ENCODE results near the gene SHROOM1. TPM values are rescaled to one million over a fixed set of nuclear protein-coding genes. Genes with fewer than 3 reads are reported as not detected.

The SHROOM1 gene
- total and polyA plus RNA-seq, 9 of the 15 experiments (the other 6 are each of a cell fraction or from before 2014, with no cell fraction given) = 0.44 to 26.5 (median 11.9) TPM

DNA sequence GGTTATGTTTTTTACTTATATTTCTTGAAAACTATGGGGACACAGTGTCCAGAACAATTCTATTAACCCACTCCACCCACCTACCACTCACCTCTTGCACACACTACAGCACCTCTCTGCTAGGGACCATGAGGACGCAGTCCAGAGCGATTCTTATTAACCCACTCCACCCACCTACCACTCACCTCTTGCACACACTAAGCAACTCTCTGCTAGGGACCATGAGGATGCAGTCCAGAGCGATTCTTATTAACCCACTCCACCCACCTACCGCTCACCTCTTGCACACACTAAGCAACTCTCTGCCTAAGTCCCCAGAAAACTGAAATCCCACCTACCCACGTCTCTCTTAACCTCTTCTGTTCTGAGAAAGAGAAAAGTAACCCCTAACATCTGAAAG, 2.2 kb upstream of the SHROOM1 start:
- POLR2A ChIA-PET = interaction anchor here (0.5 to 2.0 kb wide), 3 partner anchors 10 to 53 kb away, joined by 3 to 7 read pairs (median 4); no protein-coding TSS in a partner anchor

More for the DNA sequence above, 2.2 kb upstream of the SHROOM1 start:
- 98% methylated on average over 4 of the region's 5 CpGs for WGBS (ENCODE audit: insufficient coverage, low coverage, missing lambda C conversion rate)
- CTCF ChIA-PET (ENCODE audit: low intra/inter-chr PET ratio) = no interaction called here
- in situ Hi-C loops (cut with MboI) (no loop called here), intact Hi-C loops (cut with micrococcal nuclease) (no loop called here)
- Histone ChIP-seq H3K27me3 (ENCODE audit: control insufficient read depth in 2 of 2, insufficient read depth in 2 of 2, low read length in 2 of 2) (no peaks in the 10 kb centered on the region), H2AFZ (ENCODE audit: low read depth, low read length) (no peak overlapping the region), H3K36me3 (ENCODE audit: control insufficient read depth, insufficient read depth, low read length) (peaks cover 11% of the 10 kb centered on the region; the same call in 1 of the 3 replicates), H3K9me3 (replicated peaks; ENCODE audit: control insufficient read depth, insufficient read depth, low read depth, low read length) (no peaks in the 10 kb centered on the region), H3K27ac (ENCODE audit: extremely low read depth, low read depth, low read length) (no peak overlapping the region), H3K4me3 (no peak overlapping the region), H3K4me1 (replicated peaks in 1 of 2; ENCODE audit: control insufficient read depth in 2 of 2, insufficient read depth in 2 of 2, low read length in 2 of 2) (peaks cover 20 to 27% of the 10 kb centered on the region in 2 experiments; a peak in 4 of 5 replicates), H3K79me2 (ENCODE audit: control insufficient read depth, insufficient read depth, low read length) (peaks cover 23% of the 10 kb centered on the region), H4K20me1 (replicated peaks; ENCODE audit: control insufficient read depth, insufficient read depth, low read length) (no peaks in the 10 kb centered on the region), H3K4me2 (ENCODE audit: insufficient read depth, low read length) (no peak overlapping the region), H3K9ac (ENCODE audit: insufficient read depth in 1 of 2, low read depth in 2 of 2, low read length in 2 of 2) (no peak overlapping the region), H3K9me1 (ENCODE audit: control insufficient read depth, insufficient read depth, low read length) (no peaks in the 10 kb centered on the region)
- DNase-seq (ENCODE audit: extremely low read depth in 1 of 4, low spot score in 3 of 4) (no peak), FAIRE-seq (no peak), ATAC-seq (no peak)
- BruUV-seq (replicated peaks) = no TSS peak
- TF ChIP-seq, protein P1, sequence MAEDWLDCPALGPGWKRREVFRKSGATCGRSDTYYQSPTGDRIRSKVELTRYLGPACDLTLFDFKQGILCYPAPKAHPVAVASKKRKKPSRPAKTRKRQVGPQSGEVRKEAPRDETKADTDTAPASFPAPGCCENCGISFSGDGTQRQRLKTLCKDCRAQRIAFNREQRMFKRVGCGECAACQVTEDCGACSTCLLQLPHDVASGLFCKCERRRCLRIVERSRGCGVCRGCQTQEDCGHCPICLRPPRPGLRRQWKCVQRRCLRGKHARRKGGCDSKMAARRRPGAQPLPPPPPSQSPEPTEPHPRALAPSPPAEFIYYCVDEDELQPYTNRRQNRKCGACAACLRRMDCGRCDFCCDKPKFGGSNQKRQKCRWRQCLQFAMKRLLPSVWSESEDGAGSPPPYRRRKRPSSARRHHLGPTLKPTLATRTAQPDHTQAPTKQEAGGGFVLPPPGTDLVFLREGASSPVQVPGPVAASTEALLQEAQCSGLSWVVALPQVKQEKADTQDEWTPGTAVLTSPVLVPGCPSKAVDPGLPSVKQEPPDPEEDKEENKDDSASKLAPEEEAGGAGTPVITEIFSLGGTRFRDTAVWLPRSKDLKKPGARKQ (CRISPR knock-in tag; IDR thresholded peaks at IDR 0.05) = no peak
- TF ChIP-seq PTBP1 (IDR thresholded peaks at IDR 0.05; ENCODE audit: low read depth, low read length) (no peak), NCOR1 (IDR thresholded peaks at IDR 0.05) (no peak), ZNF197 (CRISPR knock-in tag; IDR thresholded peaks at IDR 0.05; ENCODE audit: low read depth) (no peak), MYC (IDR thresholded peaks at IDR 0.05; ENCODE audit: low read depth, low read length) (no peak), MYC (CRISPR knock-in tag; IDR thresholded peaks at IDR 0.05; ENCODE audit: borderline replicate concordance, low read depth) (no peak), DNMT1 (IDR thresholded peaks at IDR 0.05) (no peak), DMBX1 (CRISPR knock-in tag; IDR thresholded peaks at IDR 0.05; ENCODE audit: borderline replicate concordance) (no peak), ZNF24 (IDR thresholded peaks at IDR 0.05) (no peak), HSF4 (CRISPR knock-in tag; IDR thresholded peaks at IDR 0.05; ENCODE audit: borderline replicate concordance) (no peak), SMARCC2 (IDR thresholded peaks at IDR 0.05; ENCODE audit: low read depth) (no peak), RAD21 (CRISPR knock-in tag; conservative IDR thresholded peaks at IDR 0.05 in 1 of 2, IDR thresholded peaks at IDR 0.05 in 1 of 2) (no peak)
- TF ChIP-seq, protein P2, sequence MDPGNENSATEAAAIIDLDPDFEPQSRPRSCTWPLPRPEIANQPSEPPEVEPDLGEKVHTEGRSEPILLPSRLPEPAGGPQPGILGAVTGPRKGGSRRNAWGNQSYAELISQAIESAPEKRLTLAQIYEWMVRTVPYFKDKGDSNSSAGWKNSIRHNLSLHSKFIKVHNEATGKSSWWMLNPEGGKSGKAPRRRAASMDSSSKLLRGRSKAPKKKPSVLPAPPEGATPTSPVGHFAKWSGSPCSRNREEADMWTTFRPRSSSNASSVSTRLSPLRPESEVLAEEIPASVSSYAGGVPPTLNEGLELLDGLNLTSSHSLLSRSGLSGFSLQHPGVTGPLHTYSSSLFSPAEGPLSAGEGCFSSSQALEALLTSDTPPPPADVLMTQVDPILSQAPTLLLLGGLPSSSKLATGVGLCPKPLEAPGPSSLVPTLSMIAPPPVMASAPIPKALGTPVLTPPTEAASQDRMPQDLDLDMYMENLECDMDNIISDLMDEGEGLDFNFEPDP (CRISPR knock-in tag; IDR thresholded peaks at IDR 0.05) = no peak
- TF ChIP-seq, protein P3, sequence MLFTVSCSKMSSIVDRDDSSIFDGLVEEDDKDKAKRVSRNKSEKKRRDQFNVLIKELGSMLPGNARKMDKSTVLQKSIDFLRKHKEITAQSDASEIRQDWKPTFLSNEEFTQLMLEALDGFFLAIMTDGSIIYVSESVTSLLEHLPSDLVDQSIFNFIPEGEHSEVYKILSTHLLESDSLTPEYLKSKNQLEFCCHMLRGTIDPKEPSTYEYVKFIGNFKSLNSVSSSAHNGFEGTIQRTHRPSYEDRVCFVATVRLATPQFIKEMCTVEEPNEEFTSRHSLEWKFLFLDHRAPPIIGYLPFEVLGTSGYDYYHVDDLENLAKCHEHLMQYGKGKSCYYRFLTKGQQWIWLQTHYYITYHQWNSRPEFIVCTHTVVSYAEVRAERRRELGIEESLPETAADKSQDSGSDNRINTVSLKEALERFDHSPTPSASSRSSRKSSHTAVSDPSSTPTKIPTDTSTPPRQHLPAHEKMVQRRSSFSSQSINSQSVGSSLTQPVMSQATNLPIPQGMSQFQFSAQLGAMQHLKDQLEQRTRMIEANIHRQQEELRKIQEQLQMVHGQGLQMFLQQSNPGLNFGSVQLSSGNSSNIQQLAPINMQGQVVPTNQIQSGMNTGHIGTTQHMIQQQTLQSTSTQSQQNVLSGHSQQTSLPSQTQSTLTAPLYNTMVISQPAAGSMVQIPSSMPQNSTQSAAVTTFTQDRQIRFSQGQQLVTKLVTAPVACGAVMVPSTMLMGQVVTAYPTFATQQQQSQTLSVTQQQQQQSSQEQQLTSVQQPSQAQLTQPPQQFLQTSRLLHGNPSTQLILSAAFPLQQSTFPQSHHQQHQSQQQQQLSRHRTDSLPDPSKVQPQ (CRISPR knock-in tag; IDR thresholded peaks at IDR 0.05; ENCODE audit: borderline replicate concordance) = no peak
- TF ChIP-seq, protein P4, sequence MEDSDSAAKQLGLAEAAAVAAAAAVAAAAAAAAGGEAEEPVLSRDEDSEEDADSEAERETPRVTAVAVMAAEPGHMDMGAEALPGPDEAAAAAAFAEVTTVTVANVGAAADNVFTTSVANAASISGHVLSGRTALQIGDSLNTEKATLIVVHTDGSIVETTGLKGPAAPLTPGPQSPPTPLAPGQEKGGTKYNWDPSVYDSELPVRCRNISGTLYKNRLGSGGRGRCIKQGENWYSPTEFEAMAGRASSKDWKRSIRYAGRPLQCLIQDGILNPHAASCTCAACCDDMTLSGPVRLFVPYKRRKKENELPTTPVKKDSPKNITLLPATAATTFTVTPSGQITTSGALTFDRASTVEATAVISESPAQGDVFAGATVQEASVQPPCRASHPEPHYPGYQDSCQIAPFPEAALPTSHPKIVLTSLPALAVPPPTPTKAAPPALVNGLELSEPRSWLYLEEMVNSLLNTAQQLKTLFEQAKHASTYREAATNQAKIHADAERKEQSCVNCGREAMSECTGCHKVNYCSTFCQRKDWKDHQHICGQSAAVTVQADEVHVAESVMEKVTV (CRISPR knock-in tag; IDR thresholded peaks at IDR 0.05) = no peak

All from K562 (cell line).